Measurements from ENCODE around the gene MDM2.

DNA sequence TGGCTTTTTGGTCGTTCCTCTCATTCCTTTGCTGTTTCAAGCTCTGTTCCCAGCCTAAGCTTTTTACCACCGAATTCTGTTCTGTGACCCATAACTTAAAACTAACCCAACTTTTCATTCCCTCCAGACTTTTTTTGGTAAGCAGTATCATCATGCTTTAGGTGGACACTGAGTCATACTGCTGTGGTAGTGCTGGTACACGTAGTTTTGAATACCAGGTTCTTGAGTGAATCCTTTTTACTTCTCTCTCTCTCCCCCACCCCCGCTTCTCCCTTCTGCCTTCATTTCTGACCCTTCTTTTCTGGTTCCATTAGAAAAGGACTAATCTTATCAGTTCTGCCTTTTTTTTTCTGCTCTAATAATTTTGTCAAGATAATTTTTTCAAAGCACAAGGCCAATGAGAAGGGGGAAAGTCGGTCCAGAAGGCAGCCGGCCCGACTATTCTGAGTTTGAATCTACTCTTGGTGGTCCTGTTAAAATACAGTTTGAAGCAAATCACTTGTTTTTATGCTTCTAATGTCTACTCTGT, 2.3 kb upstream of the MDM2 start:
- TF ChIP-seq ZNF749 (CRISPR knock-in tag; IDR thresholded peaks at IDR 0.05; ENCODE audit: borderline replicate concordance) = no peak
- no peak for TF ChIP-seq RARG (CRISPR knock-in tag; IDR thresholded peaks at IDR 0.05; ENCODE audit: low read depth)

Data from HepG2 (cell line).